Measurements from ENCODE around the gene CDK4. TPM values are rescaled to one million over a fixed set of nuclear protein-coding genes. Genes with fewer than 3 reads are reported as not detected.

The CDK4 gene
- total RNA-seq: 102 and 145 TPM in 2 replicates

GRCh38 chr12:57751788-57752667 lies at the start of gene CDK4:
TSS of gene CDK4 (minus strand) at chr12:57752310. CDS start at chr12:57751717, 593 bp downstream.

GRCh38 chr12:57782608-57783465 lies 30.7 kb upstream of the CDK4 start, which contains the start of gene TSFM:
TSS of gene TSFM (plus strand) at chr12:57782787. CDS start at chr12:57782802, 15 bp downstream.

GRCh38 chr12:57772429-57773322 lies 20.6 kb upstream of the CDK4 start, which contains the start of gene EEF1AKMT3:
TSS of gene EEF1AKMT3 (plus strand) at chr12:57772614. CDS start at chr12:57772725, 111 bp downstream.

GRCh38 chr12:57771873-57772428 lies 19.8 kb upstream of the CDK4 start, which contains the start of gene METTL1:
TSS of gene METTL1 (minus strand) at chr12:57772105. CDS start at chr12:57772083, 22 bp downstream.

GRCh38 chr12:57766464-57767304 lies 14.6 kb upstream of the CDK4 start, which contains the start of gene CYP27B1:
TSS of gene CYP27B1 (minus strand) at chr12:57767078. CDS start at chr12:57767041, 37 bp downstream.

GRCh38 chr12:57754411-57755193 lies 2.5 kb upstream of the CDK4 start, which contains the start of gene MARCHF9:
TSS of gene MARCHF9 (plus strand) at chr12:57755103. CDS start at chr12:57755529, 426 bp downstream.

GRCh38 chr12:57744777-57745484 lies 7.2 kb downstream of the CDK4 start, which contains the start of gene TSPAN31:
TSS of gene TSPAN31 (plus strand) at chr12:57745039. CDS start at chr12:57745155, 116 bp downstream.

GRCh38 chr12:57738661-57739237 lies 13.4 kb downstream of the CDK4 start, which contains the start of gene AGAP2:
TSS of gene AGAP2 (minus strand) at chr12:57738742. CDS start at chr12:57738246, 496 bp downstream.

Other genes with a start within 250 kb of the CDK4 start
- gene DDIT3, start 231.8 kb downstream of the CDK4 start, total RNA-seq: 18.9 and 54.0 TPM in 2 replicates
- 2.7 and 3.3 TPM in 2 replicates for gene MBD6, start 229.5 kb downstream of the CDK4 start, total RNA-seq
- 175 and 190 TPM in 2 replicates for gene DCTN2, start 205.1 kb downstream of the CDK4 start, total RNA-seq
- 0.08 and 0.19 TPM in 2 replicates for gene KIF5A, start 202.3 kb downstream of the CDK4 start, total RNA-seq
- 57.7 and 73.4 TPM in 2 replicates for gene PIP4K2C, start 161.1 kb downstream of the CDK4 start, total RNA-seq
- gene DTX3, start 147.5 kb downstream of the CDK4 start, total RNA-seq: 5.7 and 11.7 TPM in 2 replicates
- 0.76 and 2.0 TPM in 2 replicates for gene ARHGEF25, start 140.9 kb downstream of the CDK4 start, total RNA-seq
- gene B4GALNT1, start 119.1 kb downstream of the CDK4 start, total RNA-seq: 0.34 and 1.2 TPM in 2 replicates
- gene OS9, start 58.2 kb downstream of the CDK4 start, total RNA-seq: 137 and 149 TPM in 2 replicates
- 0.80 and 0.94 TPM in 2 replicates for gene AGAP2, start 13.6 kb downstream of the CDK4 start, total RNA-seq
- gene TSPAN31, start 7.3 kb downstream of the CDK4 start, total RNA-seq: 54.4 and 65.6 TPM in 2 replicates
- gene MARCHF9, start 2.8 kb upstream of the CDK4 start, total RNA-seq: 6.1 and 9.1 TPM in 2 replicates
- 92.0 and 93.4 TPM in 2 replicates for gene CYP27B1, start 14.8 kb upstream of the CDK4 start, total RNA-seq
- gene METTL1, start 19.8 kb upstream of the CDK4 start, total RNA-seq: 11.6 and 13.9 TPM in 2 replicates
- 4.9 and 5.2 TPM in 2 replicates for gene EEF1AKMT3, start 20.3 kb upstream of the CDK4 start, total RNA-seq
- 30.2 and 41.5 TPM in 2 replicates for gene TSFM, start 30.5 kb upstream of the CDK4 start, total RNA-seq
- 0.23 and 0.53 TPM in 2 replicates for gene AVIL, start 66.4 kb upstream of the CDK4 start, total RNA-seq
- gene CTDSP2, start 94.4 kb upstream of the CDK4 start, total RNA-seq: 37.1 and 60.8 TPM in 2 replicates
- 14.7 and 15.2 TPM in 2 replicates for gene ATP23, start 189.3 kb upstream of the CDK4 start, total RNA-seq